CD14-positive monocyte (primary cell): ENCODE measurements around the gene SH3GLB1. TPM values are rescaled to one million over a fixed set of nuclear protein-coding genes. Genes with fewer than 3 reads are reported as not detected.

Experiments
- DNase-seq, 3 donors: peaks; one replicate each; pipeline ENCODE4 v3.0.0-alpha.2; 2011 to 2022
- H2AFZ ChIP-seq: 2 replicates; pipeline ENCODE4 v1.6.0; 2012; ENCODE audit warnings: mild to moderate bottlenecking, low read depth, low read length, inconsistent platforms; ENCODE audit not compliant: insufficient read depth, poor library complexity, severe bottlenecking
- H3K27ac ChIP-seq, 2 donors: 1 replicate in 1 of 2; 2 replicates in 1 of 2; pipeline ENCODE4 v1.5.1; 2012 to 2013; ENCODE audit warnings: low read length in 2 of 2, control low read depth in 1 of 2, inconsistent platforms in 1 of 2, low read depth in 1 of 2, mild to moderate bottlenecking in 1 of 2
- H3K27me3 ChIP-seq, 2 donors: one replicate each; pipeline versions ENCODE4 v1.6.0 to v1.6.1; 2011 to 2013; ENCODE audit warnings: low read length in 2 of 2; ENCODE audit not compliant: control insufficient read depth in 2 of 2, insufficient read depth in 2 of 2
- H3K36me3 ChIP-seq, 2 donors: replicated peaks in 1 of 2; 1 replicate in 1 of 2; 2 replicates in 1 of 2; pipeline versions ENCODE4 v1.5.1 to v1.6.1; 2012 to 2013; ENCODE audit warnings: low read length in 2 of 2, control low read depth in 1 of 2, inconsistent platforms in 1 of 2, mild to moderate bottlenecking in 1 of 2; ENCODE audit not compliant: insufficient read depth in 2 of 2, control insufficient read depth in 1 of 2
- H3K4me1 ChIP-seq, 2 donors: 1 replicate in 1 of 2; 2 replicates in 1 of 2; pipeline versions ENCODE4 v1.5.1 to v1.6.1; 2012 to 2013; ENCODE audit warnings: low read length in 2 of 2, control low read depth in 1 of 2, inconsistent platforms in 1 of 2, mild to moderate bottlenecking in 1 of 2, moderate library complexity in 1 of 2; ENCODE audit not compliant: insufficient read depth in 2 of 2, control insufficient read depth in 1 of 2
- H3K4me2 ChIP-seq: replicated peaks from 2 replicates; pipeline ENCODE3; 2012; ENCODE audit warnings: low read length, moderate library complexity, mild to moderate bottlenecking; ENCODE audit not compliant: poor library complexity, severe bottlenecking; ENCODE audit errors: extremely low read depth
- H3K4me3 ChIP-seq, 3 experiments: fragments of 200-600 bp in 1 of 3; sonication (generic) in 1 of 3; replicated peaks in 1 of 3; 1 replicate in 2 of 3; 2 replicates in 1 of 3; pipeline ENCODE4 v1.5.1; 2011 to 2013; ENCODE audit warnings: low read length in 3 of 3, mild to moderate bottlenecking in 3 of 3, control low read depth in 2 of 3, low read depth in 2 of 3, inconsistent platforms in 1 of 3, moderate library complexity in 1 of 3
- H3K79me2 ChIP-seq: 2 replicates; pipeline ENCODE4 v1.6.0; 2012; ENCODE audit warnings: mild to moderate bottlenecking, control low read depth, inconsistent platforms, low read length, moderate library complexity; ENCODE audit not compliant: insufficient read depth
- H3K9ac ChIP-seq: 2 replicates; pipeline ENCODE4 v1.6.0; 2017; ENCODE audit warnings: low read length, mild to moderate bottlenecking; ENCODE audit not compliant: insufficient read depth, poor library complexity, severe bottlenecking
- H3K9me3 ChIP-seq, 2 donors: replicated peaks in 1 of 2; 1 replicate in 1 of 2; 2 replicates in 1 of 2; pipeline versions ENCODE4 v1.5.1 to v1.6.1; 2012 to 2013; ENCODE audit warnings: low read length in 2 of 2, control low read depth in 1 of 2; ENCODE audit not compliant: control insufficient read depth in 1 of 2, insufficient read depth in 1 of 2
- H4K20me1 ChIP-seq: 2 replicates; pipeline ENCODE4 v1.6.0; 2012; ENCODE audit warnings: mild to moderate bottlenecking, low read length, control low read depth, moderate library complexity; ENCODE audit not compliant: insufficient read depth
- H3K27ac Mint-ChIP-seq, 7 donors: one replicate each; pipeline ENCODE4 v1.8.0; 2020; ENCODE audit warnings: mild to moderate bottlenecking in 7 of 7, mixed read lengths in 7 of 7, moderate library complexity in 6 of 7, inconsistent platforms in 2 of 7
- H3K27me3 Mint-ChIP-seq, 3 donors: one replicate each; pipeline ENCODE4 v1.8.0; 2021 to 2022; ENCODE audit warnings: low read depth in 3 of 3, mild to moderate bottlenecking in 3 of 3, mixed read lengths in 3 of 3, moderate library complexity in 3 of 3, inconsistent platforms in 1 of 3
- H3K36me3 Mint-ChIP-seq, 2 donors: one replicate each; pipeline ENCODE4 v1.8.0; 2020; ENCODE audit warnings: mixed read lengths in 2 of 2, inconsistent platforms in 1 of 2, mild to moderate bottlenecking in 1 of 2
- H3K4me1 Mint-ChIP-seq: one replicate; pipeline ENCODE4 v1.8.0; 2020; ENCODE audit warnings: mild to moderate bottlenecking, mixed read lengths
- H3K4me3 Mint-ChIP-seq, 2 donors: one replicate each; pipeline ENCODE4 v1.8.0; 2020; ENCODE audit warnings: mild to moderate bottlenecking in 2 of 2, mixed read lengths in 2 of 2, moderate library complexity in 1 of 2
- H3K9me3 Mint-ChIP-seq, 7 donors: one replicate each; pipeline ENCODE4 v1.8.0; 2020 to 2022; ENCODE audit warnings: mixed read lengths in 7 of 7, mild to moderate bottlenecking in 6 of 7, moderate library complexity in 6 of 7, inconsistent platforms in 2 of 7
- CTCF ChIP-seq: fragments of 200-600 bp; IDR thresholded peaks from one replicate; pipeline ENCODE4 v1.8.0; 2022; ENCODE audit warnings: antibody characterized with exemption, mild to moderate bottlenecking
- WGBS: methylation state at CpG from one replicate; pipeline ENCODE4 v1.1.5; 2013; ENCODE audit warnings: missing lambda C conversion rate; ENCODE audit not compliant: insufficient coverage; 5-methylcytosine and 5-hydroxymethylcytosine counted together
- intact Hi-C, 2 donors: fragments of 100-400 bp; cut with micrococcal nuclease; formaldehyde crosslinking; loops; one replicate each; pipeline versions ENCODE4 v1.15.0 to v1.15.1; 2023
- polyA plus RNA-seq, 3 donors: library from polyadenylated mRNA; depleted of rRNA in 1 of 3; unstranded in 2 of 3; stranded (reverse) in 1 of 3; fragments of 300-500 nt in 2 of 3; fragments of >200 nt in 1 of 3; fragmentation: Illumina TruSeq in 2 of 3; gene quantifications; 1 replicate in 2 of 3; 2 replicates in 1 of 3; pipeline ENCODE4 v1.2.3, GENCODE V29; 2012 to 2021

Gene SH3GLB1
- polyA plus RNA-seq, 3 donors = 21.9 to 92.3 (median 75.8) TPM

- no peak overlapping the region for H3K4me3 ChIP-seq
- TF ChIP-seq CTCF = no peak
- H3K79me2 ChIP-seq = no peaks in the 10 kb centered on the region
- no peaks in the 10 kb centered on the region for H3K4me1 ChIP-seq
- H3K27ac ChIP-seq = no peak overlapping the region
- no peaks in the 10 kb centered on the region for H4K20me1 ChIP-seq
- no peaks in the 10 kb centered on the region for H3K4me1 Mint-ChIP-seq
- H2AFZ ChIP-seq = no peak overlapping the region
- no peaks in the 10 kb centered on the region for H3K36me3 Mint-ChIP-seq
- no peak overlapping the region for H3K4me2 ChIP-seq
- peaks cover 1 to 4% (median 3%) of the 10 kb centered on the region in 3 donors for H3K27me3 Mint-ChIP-seq
- 96% methylated on average over 4 of the region's 6 CpGs for WGBS
- intact Hi-C loops = no loop called here
- H3K9me3 ChIP-seq = no peaks in the 10 kb centered on the region
- no peak overlapping the region for H3K27ac Mint-ChIP-seq
- no peaks in the 10 kb centered on the region for H3K27me3 ChIP-seq
- H3K4me3 Mint-ChIP-seq = no peak overlapping the region
- no peak overlapping the region for H3K9ac ChIP-seq
- no peaks in the 10 kb centered on the region for H3K9me3 Mint-ChIP-seq
- no peak for DNase-seq
- no peaks in the 10 kb centered on the region for H3K36me3 ChIP-seq
Measured at GRCh38 chr1:86692641-86693040, 11.7 kb upstream of the SH3GLB1 start.

GRCh38 chr1:86695400-86695799 is 9.0 kb upstream of the SH3GLB1 start:
- Mint-ChIP-seq H3K27ac (no peak overlapping the region), H3K4me1 (no peaks in the 10 kb centered on the region), H3K9me3 (no peaks in the 10 kb centered on the region), H3K27me3 (peaks cover 1 to 5% (median 4%) of the 10 kb centered on the region in 3 donors), H3K36me3 (no peaks in the 10 kb centered on the region), H3K4me3 (no peak overlapping the region)
- no peaks in the 10 kb centered on the region for H3K79me2 ChIP-seq
- no CpG with 5 or more reads among the region's 2 CpGs for WGBS
- no peak for TF ChIP-seq CTCF
- H4K20me1 ChIP-seq = no peaks in the 10 kb centered on the region
- no peaks in the 10 kb centered on the region for H3K27me3 ChIP-seq
- no peak overlapping the region for H3K9ac ChIP-seq
- intact Hi-C loops = no loop called here
- no peak overlapping the region for H3K27ac ChIP-seq
- H3K36me3 ChIP-seq = no peaks in the 10 kb centered on the region
- H3K4me1 ChIP-seq = no peaks in the 10 kb centered on the region
- no peak overlapping the region for H2AFZ ChIP-seq
- H3K9me3 ChIP-seq = no peaks in the 10 kb centered on the region
- H3K4me3 ChIP-seq = no peak overlapping the region
- no peak overlapping the region for H3K4me2 ChIP-seq
- no peak for DNase-seq
